ENCODE results near the gene GDPD4.

GRCh38 chr11:77325159-77325558 lies 23.7 kb upstream of the GDPD4 start:
- no peak for TF ChIP-seq ZIC2 (tag by site-specific recombination; IDR thresholded peaks at IDR 0.05)
- TF ChIP-seq, protein P1, sequence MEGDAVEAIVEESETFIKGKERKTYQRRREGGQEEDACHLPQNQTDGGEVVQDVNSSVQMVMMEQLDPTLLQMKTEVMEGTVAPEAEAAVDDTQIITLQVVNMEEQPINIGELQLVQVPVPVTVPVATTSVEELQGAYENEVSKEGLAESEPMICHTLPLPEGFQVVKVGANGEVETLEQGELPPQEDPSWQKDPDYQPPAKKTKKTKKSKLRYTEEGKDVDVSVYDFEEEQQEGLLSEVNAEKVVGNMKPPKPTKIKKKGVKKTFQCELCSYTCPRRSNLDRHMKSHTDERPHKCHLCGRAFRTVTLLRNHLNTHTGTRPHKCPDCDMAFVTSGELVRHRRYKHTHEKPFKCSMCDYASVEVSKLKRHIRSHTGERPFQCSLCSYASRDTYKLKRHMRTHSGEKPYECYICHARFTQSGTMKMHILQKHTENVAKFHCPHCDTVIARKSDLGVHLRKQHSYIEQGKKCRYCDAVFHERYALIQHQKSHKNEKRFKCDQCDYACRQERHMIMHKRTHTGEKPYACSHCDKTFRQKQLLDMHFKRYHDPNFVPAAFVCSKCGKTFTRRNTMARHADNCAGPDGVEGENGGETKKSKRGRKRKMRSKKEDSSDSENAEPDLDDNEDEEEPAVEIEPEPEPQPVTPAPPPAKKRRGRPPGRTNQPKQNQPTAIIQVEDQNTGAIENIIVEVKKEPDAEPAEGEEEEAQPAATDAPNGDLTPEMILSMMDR (tag by site-specific recombination; IDR thresholded peaks at IDR 0.05) = no peak

Measured in HEK293 (cell line).